Uterus (tissue), 4 donors: ENCODE data around the gene IGF2R. TPM values are rescaled to one million over a fixed set of nuclear protein-coding genes. Genes with fewer than 3 reads are reported as not detected.

Experiments
- DNase-seq, 2 donors: peaks; one replicate each; pipeline ENCODE4 v3.0.0-alpha.2; 2019 to 2020
- H3K27ac ChIP-seq, 2 donors: fragments of 200-600 bp; sonication (generic); 1 replicate in 1 of 2; 2 replicates in 1 of 2; pipeline ENCODE4 v1.5.1; 2016 to 2018
- H3K27me3 ChIP-seq, 2 donors: fragments of 200-600 bp; sonication (generic); one replicate each; pipeline ENCODE4 v1.5.1; 2018 to 2019; ENCODE audit warnings: control low read depth in 1 of 2
- H3K36me3 ChIP-seq, 2 donors: fragments of 200-600 bp; sonication (generic); one replicate each; pipeline ENCODE4 v1.5.1; 2019; ENCODE audit warnings: control low read depth in 1 of 2
- H3K4me1 ChIP-seq, 2 donors: fragments of 200-600 bp; sonication (generic); one replicate each; pipeline ENCODE4 v1.5.1; 2018 to 2019; ENCODE audit warnings: control low read depth in 1 of 2
- H3K4me3 ChIP-seq, 2 donors: fragments of 200-600 bp; sonication (generic); 1 replicate in 1 of 2; 2 replicates in 1 of 2; pipeline ENCODE4 v1.5.1; 2018 to 2019; ENCODE audit warnings: mild to moderate bottlenecking in 1 of 2
- H3K9me3 ChIP-seq, 2 donors: fragments of 200-600 bp; sonication (generic); one replicate each; pipeline ENCODE4 v1.5.1; 2019; ENCODE audit warnings: control low read depth in 1 of 2
- POLR2A ChIP-seq, 2 donors: fragments of 450-650 bp; IDR thresholded peaks; one replicate each; pipeline ENCODE4 v1.6.1; 2016; ENCODE audit warnings: antibody characterized with exemption in 2 of 2, mild to moderate bottlenecking in 1 of 2, moderate library complexity in 1 of 2
- intact Hi-C: fragments of 100-400 bp; cut with DNase I; formaldehyde crosslinking; loops from one replicate; pipeline ENCODE4 v1.15.1; 2023; ENCODE audit warnings: low total_unique reads
- total RNA-seq, 4 donors: library from RNA; depleted of rRNA in 3 of 4; stranded (reverse); fragments of >200 nt in 3 of 4; gene quantifications; one replicate each; pipeline versions ENCODE4 v1.1.0 to v1.2.4, GENCODE V29; 2014 to 2023
- TF ChIP-seq, protein P1 (sequence below), 4 experiments: fragments of 200-600 bp in 2 of 4; fragments of 450-650 bp in 2 of 4; sonication (generic) in 2 of 4; IDR thresholded peaks; one replicate each; pipeline ENCODE4 v1.5.1; 2016 to 2019; ENCODE audit warnings: antibody characterized with exemption in 4 of 4, mild to moderate bottlenecking in 2 of 4, moderate library complexity in 1 of 4
- donor health status: DM: yes; HTN: yes; CAD: no.

The IGF2R gene
- total RNA-seq, 4 donors from 2014 or later, result 36.5 to 91.7 (median 61.7) TPM

DNA sequence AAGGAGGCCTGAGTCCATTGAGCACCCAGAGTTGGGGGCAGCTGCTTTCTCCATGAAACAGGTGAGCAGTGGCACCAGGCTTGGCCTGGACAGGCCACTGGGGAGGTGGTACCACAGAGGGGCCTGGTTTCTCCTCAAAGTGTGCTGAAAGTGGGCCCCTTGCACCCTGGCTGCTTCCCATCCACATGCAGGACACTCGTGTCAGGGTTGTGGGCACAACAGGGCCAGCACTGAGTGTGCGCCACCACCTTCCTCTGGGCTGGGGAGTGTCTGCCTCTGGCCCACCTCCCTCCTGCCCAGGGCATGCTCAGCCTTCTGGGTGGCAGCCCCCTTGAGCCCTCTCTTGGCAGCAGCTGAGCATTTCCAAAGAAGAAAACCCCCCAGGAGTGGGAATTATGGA lies 147.5 kb downstream of the IGF2R start:
- H3K4me1 ChIP-seq, result no peaks in the 10 kb centered on the region
- no peaks in the 10 kb centered on the region for H3K36me3 ChIP-seq
- intact Hi-C loops, result no loop called here
- H3K9me3 ChIP-seq, result no peaks in the 10 kb centered on the region
- DNase-seq, result no peak
- no peak overlapping the region for H3K4me3 ChIP-seq
- no peak overlapping the region for H3K27ac ChIP-seq
- H3K27me3 ChIP-seq, result no peaks in the 10 kb centered on the region
- TF ChIP-seq, protein P1, sequence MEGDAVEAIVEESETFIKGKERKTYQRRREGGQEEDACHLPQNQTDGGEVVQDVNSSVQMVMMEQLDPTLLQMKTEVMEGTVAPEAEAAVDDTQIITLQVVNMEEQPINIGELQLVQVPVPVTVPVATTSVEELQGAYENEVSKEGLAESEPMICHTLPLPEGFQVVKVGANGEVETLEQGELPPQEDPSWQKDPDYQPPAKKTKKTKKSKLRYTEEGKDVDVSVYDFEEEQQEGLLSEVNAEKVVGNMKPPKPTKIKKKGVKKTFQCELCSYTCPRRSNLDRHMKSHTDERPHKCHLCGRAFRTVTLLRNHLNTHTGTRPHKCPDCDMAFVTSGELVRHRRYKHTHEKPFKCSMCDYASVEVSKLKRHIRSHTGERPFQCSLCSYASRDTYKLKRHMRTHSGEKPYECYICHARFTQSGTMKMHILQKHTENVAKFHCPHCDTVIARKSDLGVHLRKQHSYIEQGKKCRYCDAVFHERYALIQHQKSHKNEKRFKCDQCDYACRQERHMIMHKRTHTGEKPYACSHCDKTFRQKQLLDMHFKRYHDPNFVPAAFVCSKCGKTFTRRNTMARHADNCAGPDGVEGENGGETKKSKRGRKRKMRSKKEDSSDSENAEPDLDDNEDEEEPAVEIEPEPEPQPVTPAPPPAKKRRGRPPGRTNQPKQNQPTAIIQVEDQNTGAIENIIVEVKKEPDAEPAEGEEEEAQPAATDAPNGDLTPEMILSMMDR (IDR thresholded peaks at IDR 0.05), result no peak
- TF ChIP-seq POLR2A (IDR thresholded peaks at IDR 0.05), result no peak

GRCh38 chr6:160117137-160117536 lies 148.3 kb downstream of the IGF2R start:
- Histone ChIP-seq H3K9me3 (no peaks in the 10 kb centered on the region), H3K27me3 (no peaks in the 10 kb centered on the region), H3K4me3 (no peak overlapping the region), H3K4me1 (no peaks in the 10 kb centered on the region), H3K27ac (no peak overlapping the region), H3K36me3 (no peaks in the 10 kb centered on the region)
- TF ChIP-seq, protein P1 (IDR thresholded peaks at IDR 0.05), result no peak
- no peak for TF ChIP-seq POLR2A (IDR thresholded peaks at IDR 0.05)
- intact Hi-C loops, result no loop called here
- no peak for DNase-seq

DNA sequence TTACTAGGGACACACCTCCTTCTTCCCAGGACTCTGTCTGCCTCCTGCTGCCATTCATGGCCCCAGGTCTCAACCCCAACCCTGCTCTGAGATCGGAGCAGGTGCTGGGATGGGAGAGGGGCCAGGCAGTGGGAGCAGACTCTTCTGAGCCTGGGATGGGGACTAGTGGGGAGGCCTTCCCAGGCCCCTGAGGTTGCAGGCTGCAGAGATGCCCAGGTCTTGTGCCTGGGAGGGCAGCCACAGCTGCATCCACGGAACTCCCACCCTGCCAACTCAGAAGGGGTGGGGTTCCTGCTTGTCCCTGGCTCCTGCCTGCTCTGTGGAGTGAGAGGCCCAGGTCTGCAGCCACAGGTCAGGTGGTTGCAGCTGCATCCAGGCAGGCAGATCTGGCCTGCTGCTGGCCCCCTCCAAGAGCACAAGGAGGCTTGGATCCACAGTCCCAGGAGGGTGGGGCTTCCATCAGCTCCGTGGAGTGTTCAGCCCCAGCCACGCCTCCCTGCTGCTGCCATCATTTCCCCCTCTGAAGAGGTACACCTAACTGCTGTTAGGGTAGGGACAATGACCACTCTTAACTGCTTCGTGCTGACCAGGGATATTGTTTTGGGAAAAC lies 149.8 kb downstream of the IGF2R start:
- Histone ChIP-seq H3K4me1 (no peaks in the 10 kb centered on the region), H3K9me3 (no peaks in the 10 kb centered on the region), H3K27me3 (no peaks in the 10 kb centered on the region), H3K4me3 (no peak overlapping the region), H3K27ac (no peak overlapping the region), H3K36me3 (no peaks in the 10 kb centered on the region)
- TF ChIP-seq, protein P1 (IDR thresholded peaks at IDR 0.05), result no peak
- TF ChIP-seq POLR2A (IDR thresholded peaks at IDR 0.05), result no peak
- DNase-seq, result no peak
- intact Hi-C loops, result no loop called here

- no peak for DNase-seq
- H3K4me1 ChIP-seq, result no peaks in the 10 kb centered on the region
- H3K27ac ChIP-seq, result no peak overlapping the region
- H3K4me3 ChIP-seq, result no peak overlapping the region
- H3K9me3 ChIP-seq, result no peaks in the 10 kb centered on the region
- intact Hi-C loops, result no loop called here
- no peaks in the 10 kb centered on the region for H3K36me3 ChIP-seq
- no peaks in the 10 kb centered on the region for H3K27me3 ChIP-seq
- TF ChIP-seq POLR2A (IDR thresholded peaks at IDR 0.05), result no peak
- TF ChIP-seq, protein P1 (IDR thresholded peaks at IDR 0.05), result no peak
Observed at GRCh38 chr6:160120087-160120486, 151.2 kb downstream of the IGF2R start.

GRCh38 chr6:160121558-160121957 lies 152.7 kb downstream of the IGF2R start, which contains the start of gene SLC22A1:
TSS of gene SLC22A1 (plus strand) at chr6:160121815. CDS start at chr6:160121936, 121 bp downstream.
- Histone ChIP-seq H3K27me3 (no peaks in the 10 kb centered on the region), H3K4me1 (no peaks in the 10 kb centered on the region), H3K4me3 (no peak within 1 kb of the TSS), H3K9me3 (no peaks in the 10 kb centered on the region), H3K36me3 (no peaks in the 10 kb centered on the region), H3K27ac (no peak within 1 kb of the TSS)
- intact Hi-C loops, result no loop called here
- DNase-seq, result no peak
- TF ChIP-seq, protein P1 (IDR thresholded peaks at IDR 0.05), result no peak
- no peak for TF ChIP-seq POLR2A (IDR thresholded peaks at IDR 0.05)
